ENCODE measurements around the gene CHMP2B.

DNA sequence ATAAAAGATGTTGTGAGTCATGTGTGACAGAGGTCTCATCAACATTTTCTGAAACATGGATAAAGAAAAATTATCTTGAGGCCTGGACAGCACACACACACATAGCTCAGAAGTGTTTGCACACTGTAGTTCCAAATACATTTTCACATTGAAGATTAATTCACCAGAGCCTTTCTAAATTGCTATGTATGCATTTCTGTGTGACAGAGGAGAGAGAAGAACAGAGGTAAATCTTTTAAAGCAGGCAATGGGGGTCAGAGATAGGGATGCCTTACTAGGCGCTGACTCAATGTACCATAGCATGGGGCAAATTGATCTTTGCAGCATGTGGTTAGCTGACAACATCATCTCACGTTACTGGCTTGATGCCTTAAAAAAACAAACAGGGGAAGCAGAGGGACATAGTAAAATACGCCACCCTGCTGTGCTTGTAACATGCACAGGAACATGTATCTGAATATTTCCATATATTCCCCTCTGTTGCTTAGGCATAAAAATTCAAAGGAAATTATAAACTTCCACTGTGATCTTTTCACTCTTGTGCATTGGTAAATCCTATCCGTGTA, 41.6 kb downstream of the CHMP2B start:
- TF ChIP-seq, protein P1, sequence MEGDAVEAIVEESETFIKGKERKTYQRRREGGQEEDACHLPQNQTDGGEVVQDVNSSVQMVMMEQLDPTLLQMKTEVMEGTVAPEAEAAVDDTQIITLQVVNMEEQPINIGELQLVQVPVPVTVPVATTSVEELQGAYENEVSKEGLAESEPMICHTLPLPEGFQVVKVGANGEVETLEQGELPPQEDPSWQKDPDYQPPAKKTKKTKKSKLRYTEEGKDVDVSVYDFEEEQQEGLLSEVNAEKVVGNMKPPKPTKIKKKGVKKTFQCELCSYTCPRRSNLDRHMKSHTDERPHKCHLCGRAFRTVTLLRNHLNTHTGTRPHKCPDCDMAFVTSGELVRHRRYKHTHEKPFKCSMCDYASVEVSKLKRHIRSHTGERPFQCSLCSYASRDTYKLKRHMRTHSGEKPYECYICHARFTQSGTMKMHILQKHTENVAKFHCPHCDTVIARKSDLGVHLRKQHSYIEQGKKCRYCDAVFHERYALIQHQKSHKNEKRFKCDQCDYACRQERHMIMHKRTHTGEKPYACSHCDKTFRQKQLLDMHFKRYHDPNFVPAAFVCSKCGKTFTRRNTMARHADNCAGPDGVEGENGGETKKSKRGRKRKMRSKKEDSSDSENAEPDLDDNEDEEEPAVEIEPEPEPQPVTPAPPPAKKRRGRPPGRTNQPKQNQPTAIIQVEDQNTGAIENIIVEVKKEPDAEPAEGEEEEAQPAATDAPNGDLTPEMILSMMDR (IDR thresholded peaks at IDR 0.05; ENCODE audit: control extremely low read depth in 1 of 3, insufficient read depth in 1 of 3, low read depth in 1 of 3, low read length in 3 of 3), result no peak
- no peak for TF ChIP-seq PHF8 (conservative IDR thresholded peaks at IDR 0.05; ENCODE audit: low read depth, low read length)
- TF ChIP-seq TBP (IDR thresholded peaks at IDR 0.05; ENCODE audit: low read depth, low read length), result no peak
- TF ChIP-seq POLR2AphosphoS5 (IDR thresholded peaks at IDR 0.05; ENCODE audit: low read depth, low read length), result no peak
- no peak for TF ChIP-seq SIN3A (conservative IDR thresholded peaks at IDR 0.05 in 1 of 2, IDR thresholded peaks at IDR 0.05 in 1 of 2; ENCODE audit: low read depth in 1 of 2, low read length in 2 of 2)
- no peak for TF ChIP-seq RXRA (IDR thresholded peaks at IDR 0.05; ENCODE audit: insufficient read depth, low read depth, low read length)
- TF ChIP-seq JUND (IDR thresholded peaks at IDR 0.05; ENCODE audit: low read length), result no peak
- no peak for TF ChIP-seq CREB1 (IDR thresholded peaks at IDR 0.05)
- no peak for TF ChIP-seq RAD21 (IDR thresholded peaks at IDR 0.05 in 1 of 2, conservative IDR thresholded peaks at IDR 0.05 in 1 of 2; ENCODE audit: low read depth in 2 of 2, low read length in 2 of 2)
- TF ChIP-seq TAF1 (IDR thresholded peaks at IDR 0.05; ENCODE audit: low read depth, low read length), result no peak
- TF ChIP-seq, protein P2, sequence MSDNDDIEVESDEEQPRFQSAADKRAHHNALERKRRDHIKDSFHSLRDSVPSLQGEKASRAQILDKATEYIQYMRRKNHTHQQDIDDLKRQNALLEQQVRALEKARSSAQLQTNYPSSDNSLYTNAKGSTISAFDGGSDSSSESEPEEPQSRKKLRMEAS (IDR thresholded peaks at IDR 0.05), result no peak

Measured in H1 (cell line).